HL-60 (cell line): ENCODE measurements around the gene ATRIP.
"Not testable (repeated sequence)": the region's sequence is repeated elsewhere in the genome, so short reads cannot be mapped to it uniquely, and the experiment has no call there.

Source experiments
- DNase-seq, 2 experiments: peaks; one replicate each; pipeline ENCODE4 v3.0.0-alpha.2; 2010 to 2020; ENCODE audit warnings: low read depth in 1 of 2, low spot score in 1 of 2
- H3K27ac ChIP-seq: fragments of 250-450 bp; sonication (Bioruptor Pico); replicated peaks from 2 replicates; pipeline ENCODE4 v1.5.1; 2020; ENCODE audit warnings: mild to moderate bottlenecking, moderate library complexity
- H3K27me3 ChIP-seq: fragments of 250-450 bp; sonication (Bioruptor Pico); 2 replicates; pipeline ENCODE4 v1.5.1; 2021; ENCODE audit warnings: mild to moderate bottlenecking, moderate library complexity; ENCODE audit not compliant: insufficient read depth, poor library complexity, severe bottlenecking
- H3K4me3 ChIP-seq: replicated peaks from 2 replicates; pipeline ENCODE4 v1.5.1; 2011; ENCODE audit warnings: mild to moderate bottlenecking, control low read depth, low read length; ENCODE audit not compliant: insufficient read depth
- GABPA ChIP-seq: IDR thresholded peaks from 2 replicates; pipeline ENCODE4 v1.6.1; 2012; ENCODE audit warnings: low read depth
- POLR2AphosphoS5 ChIP-seq: IDR thresholded peaks from 2 replicates; pipeline ENCODE4 v1.6.1; 2012; ENCODE audit warnings: low read depth
- REST ChIP-seq: IDR thresholded peaks from 2 replicates; pipeline ENCODE4 v1.6.1; 2012; ENCODE audit warnings: low read depth; ENCODE audit not compliant: insufficient replicate concordance
- SPI1 ChIP-seq: IDR thresholded peaks from 2 replicates; pipeline ENCODE4 v1.6.1; 2012; ENCODE audit warnings: low read depth, mild to moderate bottlenecking, borderline replicate concordance
- TF ChIP-seq, protein P1 (sequence below): IDR thresholded peaks from one replicate; pipeline ENCODE4 v1.5.1; 2011; ENCODE audit warnings: low read length, control low read depth, inconsistent platforms; ENCODE audit not compliant: insufficient read depth

ATRIP gene

DNA sequence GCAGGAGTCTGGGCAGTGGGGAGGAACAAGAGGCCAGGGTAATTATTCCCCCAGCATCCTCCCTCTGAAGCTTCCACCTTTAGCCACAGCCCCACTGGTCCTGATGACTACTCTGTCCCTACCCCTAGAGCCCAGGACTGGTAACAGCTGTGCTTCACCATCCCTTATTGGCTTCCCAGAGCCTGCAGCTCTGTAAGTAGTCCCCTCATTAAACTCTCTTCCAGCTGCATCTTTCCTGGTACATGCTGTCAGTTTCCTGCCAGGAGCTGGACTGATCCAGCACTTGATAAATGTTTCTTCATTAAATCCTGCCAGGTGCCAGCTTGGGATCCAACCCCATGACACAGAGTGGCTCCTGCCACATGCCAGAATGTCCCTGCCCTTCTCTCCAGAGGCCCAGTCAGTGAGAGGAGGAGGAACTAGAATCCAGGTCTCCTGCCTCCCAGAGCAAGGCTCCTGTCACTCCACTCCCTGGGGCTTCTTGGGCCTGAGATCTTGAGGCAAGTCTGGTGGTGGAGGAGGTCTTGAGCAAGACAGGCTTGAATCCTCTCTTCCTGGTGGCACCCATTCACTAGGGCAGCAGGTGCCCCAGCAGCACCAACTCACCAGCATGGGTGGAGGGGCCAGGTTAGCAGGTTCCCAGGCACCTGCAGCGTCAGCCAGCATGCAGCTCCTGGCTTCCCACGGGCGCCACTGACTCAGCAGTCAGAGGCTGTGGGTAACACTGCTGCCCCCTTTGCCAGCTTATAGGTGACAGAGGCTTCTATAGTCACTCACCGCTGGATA, 47.0 kb upstream of the ATRIP start:
- DNase-seq, result peak in 1 of 2 experiments; percentile 56
- no peaks in the 10 kb centered on the region for H3K27me3 ChIP-seq
- peak overlapping the region; percentile 80 for H3K27ac ChIP-seq
- no peak for TF ChIP-seq SPI1
- TF ChIP-seq, protein P1, sequence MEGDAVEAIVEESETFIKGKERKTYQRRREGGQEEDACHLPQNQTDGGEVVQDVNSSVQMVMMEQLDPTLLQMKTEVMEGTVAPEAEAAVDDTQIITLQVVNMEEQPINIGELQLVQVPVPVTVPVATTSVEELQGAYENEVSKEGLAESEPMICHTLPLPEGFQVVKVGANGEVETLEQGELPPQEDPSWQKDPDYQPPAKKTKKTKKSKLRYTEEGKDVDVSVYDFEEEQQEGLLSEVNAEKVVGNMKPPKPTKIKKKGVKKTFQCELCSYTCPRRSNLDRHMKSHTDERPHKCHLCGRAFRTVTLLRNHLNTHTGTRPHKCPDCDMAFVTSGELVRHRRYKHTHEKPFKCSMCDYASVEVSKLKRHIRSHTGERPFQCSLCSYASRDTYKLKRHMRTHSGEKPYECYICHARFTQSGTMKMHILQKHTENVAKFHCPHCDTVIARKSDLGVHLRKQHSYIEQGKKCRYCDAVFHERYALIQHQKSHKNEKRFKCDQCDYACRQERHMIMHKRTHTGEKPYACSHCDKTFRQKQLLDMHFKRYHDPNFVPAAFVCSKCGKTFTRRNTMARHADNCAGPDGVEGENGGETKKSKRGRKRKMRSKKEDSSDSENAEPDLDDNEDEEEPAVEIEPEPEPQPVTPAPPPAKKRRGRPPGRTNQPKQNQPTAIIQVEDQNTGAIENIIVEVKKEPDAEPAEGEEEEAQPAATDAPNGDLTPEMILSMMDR, result no peak
- no peak for TF ChIP-seq REST
- no peak for TF ChIP-seq GABPA
- TF ChIP-seq POLR2AphosphoS5, result no peak
- H3K4me3 ChIP-seq, result no peak overlapping the region

- Histone ChIP-seq H3K27ac (no peak overlapping the region), H3K27me3 (no peaks in the 10 kb centered on the region), H3K4me3 (no peak overlapping the region)
- DNase-seq, result peak; percentile 47 to 59
- no peak for TF ChIP-seq GABPA
- TF ChIP-seq, protein P1, result peak; percentile 65
Measured at GRCh38 chr3:48400824-48401433, 45.6 kb upstream of the ATRIP start.

DNA sequence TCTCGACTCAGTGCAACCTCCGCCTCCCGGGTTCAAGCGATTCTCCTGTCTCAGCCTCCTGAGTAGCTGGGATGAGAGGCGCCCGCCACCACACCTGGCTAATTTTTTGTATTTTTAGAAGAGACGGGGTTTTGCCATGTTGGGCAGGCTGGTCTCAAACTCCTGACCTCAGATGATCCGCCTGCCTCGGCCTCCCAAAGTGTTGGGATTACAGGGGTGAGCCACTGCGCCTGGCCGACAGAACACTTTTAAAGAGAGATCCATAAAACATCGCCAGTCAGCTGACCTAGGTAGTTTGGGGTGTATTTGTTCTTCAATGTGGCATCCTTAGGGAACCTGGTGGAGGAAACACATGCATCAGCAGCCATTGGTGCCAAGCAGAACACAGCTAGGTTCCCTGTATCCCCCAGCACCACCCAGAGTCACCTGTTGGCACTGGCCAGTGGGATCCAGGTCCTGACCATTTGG, 45.1 kb upstream of the ATRIP start:
- not testable (repeated sequence) for H3K27me3 ChIP-seq, H3K27ac ChIP-seq, H3K4me3 ChIP-seq, DNase-seq

DNA sequence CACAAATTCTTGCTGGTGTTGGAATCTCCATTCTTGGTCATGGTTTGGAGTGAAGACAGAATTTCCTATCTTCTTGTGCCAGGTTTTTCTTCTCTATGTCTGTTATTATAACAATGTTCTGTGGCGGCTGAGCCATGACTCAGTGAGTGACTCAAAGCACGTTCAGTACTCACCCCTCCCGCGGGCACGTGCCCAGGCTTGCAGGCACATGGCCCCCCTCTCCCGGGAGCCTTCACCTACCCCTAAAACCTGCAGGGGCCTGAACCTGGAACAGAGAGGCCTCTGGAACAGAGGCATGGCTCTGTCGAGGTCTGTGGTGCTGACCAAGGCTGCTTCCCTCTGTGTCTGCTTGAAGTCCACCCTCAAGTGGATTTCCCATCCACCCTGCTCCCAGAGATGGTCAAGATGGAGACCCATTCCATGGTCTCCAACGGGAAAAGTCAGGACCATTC, 44.2 kb upstream of the ATRIP start:
- no peak for TF ChIP-seq SPI1
- no peak for TF ChIP-seq REST
- no peak for TF ChIP-seq POLR2AphosphoS5
- no peak for TF ChIP-seq GABPA
- TF ChIP-seq, protein P1, result no peak
- Histone ChIP-seq H3K4me3 (no peak overlapping the region), H3K27me3 (no peaks in the 10 kb centered on the region), H3K27ac (no peak overlapping the region)
- DNase-seq, result no peak
